AG04450 (cell line): ENCODE data around the gene FRMPD4. TPM values are rescaled to one million over a fixed set of nuclear protein-coding genes. Genes with fewer than 3 reads are reported as not detected.

Source experiments
- CTCF ChIA-PET: fragments of 300-600, 350-600 bp; formaldehyde crosslinking; extraction: SDS; loops from one replicate; lab custom pipeline; 2022; ENCODE audit warnings: antibody characterized with exemption, inconsistent platforms; lab: Charles Lee
- POLR2A ChIA-PET: fragments of 350-600 bp; formaldehyde crosslinking; extraction: SDS; loops from one replicate; lab custom pipeline; 2021; ENCODE audit warnings: antibody characterized with exemption, inconsistent platforms; lab: Yijun Ruan, JAX
- DNase-seq: peaks from one replicate; pipeline ENCODE4 v3.0.0-alpha.2; 2011; ENCODE audit warnings: low read depth, low spot score
- H3K27ac ChIP-seq: one replicate; pipeline ENCODE4 v1.5.1; 2012; ENCODE audit warnings: low read depth, low read length, control low read depth
- H3K27me3 ChIP-seq: one replicate; pipeline ENCODE4 v1.6.0; 2012; ENCODE audit warnings: low read length; ENCODE audit not compliant: control insufficient read depth, insufficient read depth
- H3K4me3 ChIP-seq: 2 replicates; pipeline ENCODE4 v1.5.1; 2011; ENCODE audit warnings: mild to moderate bottlenecking, low read depth, low read length, control low read depth
- H3K9me3 ChIP-seq: 2 replicates; pipeline ENCODE4 v1.5.1; 2012; ENCODE audit warnings: low read length; ENCODE audit not compliant: control insufficient read depth, insufficient read depth
- CTCF ChIP-seq: IDR thresholded peaks from 2 replicates; pipeline ENCODE4 v1.5.1; 2011; ENCODE audit warnings: low read depth, low read length, control low read depth, inconsistent platforms
- polyA plus RNA-seq: library from polyadenylated mRNA; depleted of rRNA; stranded (reverse); fragments of >200 nt; gene quantifications from 2 replicates; pipeline ENCODE4 v1.2.3, GENCODE V29; 2011

FRMPD4 gene
- polyA plus RNA-seq, 1 experiment = 2.7 TPM

- TF ChIP-seq CTCF = no peak
- CTCF ChIA-PET = no interaction called here
- Histone ChIP-seq H3K27me3 (no peaks in the 10 kb centered on the region), H3K9me3 (no peaks in the 10 kb centered on the region), H3K27ac (no peak overlapping the region), H3K4me3 (no peak overlapping the region)
- POLR2A ChIA-PET = interaction anchor here (0.6 kb wide), 1 partner anchor 24 kb away, joined by 4 read pairs; no protein-coding TSS in a partner anchor
- DNase-seq = no peak
These were observed 240.0 kb downstream of the FRMPD4 start for GRCh38 chrX:12378253-12378652.

GRCh38 chrX:12378706-12379105 lies 240.4 kb downstream of the FRMPD4 start:
- Histone ChIP-seq H3K27ac (no peak overlapping the region), H3K27me3 (no peaks in the 10 kb centered on the region), H3K9me3 (no peaks in the 10 kb centered on the region), H3K4me3 (no peak overlapping the region)
- DNase-seq = no peak
- ChIA-PET CTCF (no interaction called here), POLR2A (interaction anchor here (0.6 kb wide), 1 partner anchor 24 kb away, joined by 4 read pairs; no protein-coding TSS in a partner anchor)
- no peak for TF ChIP-seq CTCF

GRCh38 chrX:12379671-12380070 lies 241.4 kb downstream of the FRMPD4 start:
- no peaks in the 10 kb centered on the region for H3K9me3 ChIP-seq
- DNase-seq = no peak
- H3K27me3 ChIP-seq = no peaks in the 10 kb centered on the region
- H3K27ac ChIP-seq = no peak overlapping the region
- CTCF ChIA-PET = interaction anchor here (1.2 kb wide), 1 partner anchor 10 kb away, joined by 3 read pairs; no protein-coding TSS in a partner anchor
- TF ChIP-seq CTCF = no peak
- no peak overlapping the region for H3K4me3 ChIP-seq
- POLR2A ChIA-PET = no interaction called here

- Histone ChIP-seq H3K9me3 (no peaks in the 10 kb centered on the region), H3K4me3 (no peak overlapping the region), H3K27ac (no peak overlapping the region), H3K27me3 (no peaks in the 10 kb centered on the region)
- peak; percentile 24; the same call in 1 of the 2 replicates for TF ChIP-seq CTCF
- ChIA-PET POLR2A (no interaction called here), CTCF (no interaction called here)
- DNase-seq = no peak
These were observed 244.9 kb downstream of the FRMPD4 start for GRCh38 chrX:12383196-12383595.

- TF ChIP-seq CTCF = no peak
- POLR2A ChIA-PET = no interaction called here
- DNase-seq = no peak
These were observed 252.0 kb downstream of the FRMPD4 start for GRCh38 chrX:12390301-12390700.

More at GRCh38 chrX:12390301-12390700, 252.0 kb downstream of the FRMPD4 start:
- no peak overlapping the region for H3K27ac ChIP-seq
- H3K9me3 ChIP-seq = no peaks in the 10 kb centered on the region
- no peak overlapping the region for H3K4me3 ChIP-seq
- CTCF ChIA-PET = interaction anchor here (1.0 kb wide), 1 partner anchor 10 kb away, joined by 3 read pairs; no protein-coding TSS in a partner anchor
- no peaks in the 10 kb centered on the region for H3K27me3 ChIP-seq
